Measurements from ENCODE around the gene NEU4. TPM values are rescaled to one million over a fixed set of nuclear protein-coding genes. Genes with fewer than 3 reads are reported as not detected.

The NEU4 gene
- total RNA-seq, 1 experiment from 2014 or later, result 2.2 TPM

- H3K27me3 Mint-ChIP-seq (ENCODE audit: low read depth), result no peaks in the 10 kb centered on the region
- TF ChIP-seq SMAD3 (CRISPR knock-in tag; IDR thresholded peaks at IDR 0.05; ENCODE audit: borderline replicate concordance) (no peak), ZNF512 (CRISPR knock-in tag; IDR thresholded peaks at IDR 0.05; ENCODE audit: borderline replicate concordance) (no peak), TEAD1 (CRISPR knock-in tag; IDR thresholded peaks at IDR 0.05) (no peak), MYBL2 (CRISPR knock-in tag; IDR thresholded peaks at IDR 0.05) (no peak), RELA (CRISPR knock-in tag; IDR thresholded peaks at IDR 0.05; ENCODE audit: borderline replicate concordance) (no peak), STAT6 (CRISPR knock-in tag; conservative IDR thresholded peaks at IDR 0.05; ENCODE audit: low read depth) (no peak), NFE2L1 (CRISPR knock-in tag; IDR thresholded peaks at IDR 0.05) (no peak), AR (CRISPR knock-in tag; IDR thresholded peaks at IDR 0.05) (no peak), ZNF121 (CRISPR knock-in tag; IDR thresholded peaks at IDR 0.05) (no peak), MAX (CRISPR knock-in tag; IDR thresholded peaks at IDR 0.05) (no peak)
- ChIA-PET POLR2A (no interaction called here), CTCF (interaction anchor here (1.8 kb wide), 1 partner anchor 106 kb away, joined by 4 read pairs; no protein-coding TSS in a partner anchor)
- H3K36me3 Mint-ChIP-seq, result no peaks in the 10 kb centered on the region
- ATAC-seq, result no peak
- H3K4me3 Mint-ChIP-seq, result no peak overlapping the region
- H3K9me3 Mint-ChIP-seq, result no peaks in the 10 kb centered on the region
- no peak for DNase-seq (ENCODE audit: low spot score)
- no peak overlapping the region for H3K27ac Mint-ChIP-seq
- H3K4me1 Mint-ChIP-seq, result peaks cover 12% of the 10 kb centered on the region
Measured at GRCh38 chr2:241772063-241772499, 36.9 kb upstream of the NEU4 start.

GRCh38 chr2:241773511-241774418 is 35.2 kb upstream of the NEU4 start:
- Mint-ChIP-seq H3K27ac (no peak overlapping the region), H3K4me3 (no peak overlapping the region), H3K4me1 (peaks cover 20% of the 10 kb centered on the region), H3K27me3 (ENCODE audit: low read depth) (peaks cover under 1% of the 10 kb centered on the region; the same call in 1 of the 2 replicates), H3K9me3 (0 out of 2 replicates have a peak, but pooled peaks cover 4% of the 10 kb centered on the region), H3K36me3 (peaks cover 1% of the 10 kb centered on the region)
- POLR2A ChIA-PET, result no interaction called here
- TF ChIP-seq ZNF219 (CRISPR knock-in tag; IDR thresholded peaks at IDR 0.05; ENCODE audit: borderline replicate concordance) (no peak), ZNF121 (CRISPR knock-in tag; IDR thresholded peaks at IDR 0.05) (no peak), AFF4 (CRISPR knock-in tag; IDR thresholded peaks at IDR 0.05; ENCODE audit: borderline replicate concordance) (no peak), GABPB1 (CRISPR knock-in tag; IDR thresholded peaks at IDR 0.05) (peak; percentile 29; the same call in 1 of the 2 replicates), TEAD4 (CRISPR knock-in tag; IDR thresholded peaks at IDR 0.05) (no peak), PRRX2 (CRISPR knock-in tag; IDR thresholded peaks at IDR 0.05) (no peak), ERG (CRISPR knock-in tag; IDR thresholded peaks at IDR 0.05) (no peak), ZNF138 (CRISPR knock-in tag; conservative IDR thresholded peaks at IDR 0.05) (no peak)
- CTCF ChIA-PET, result interaction anchor here (1.0 kb wide), 1 partner anchor 105 kb away, joined by 3 read pairs; no protein-coding TSS in a partner anchor
- DNase-seq (ENCODE audit: low spot score), result no peak
- no peak for ATAC-seq
